Measurements from ENCODE around the gene CA12.

CA12 gene

GRCh38 chr15:63287109-63287508, 94.5 kb downstream of the CA12 start:
- no peak for TF ChIP-seq CTCF (IDR thresholded peaks at IDR 0.05; ENCODE audit: borderline replicate concordance, control extremely low read depth, extremely low read depth, insufficient read depth, missing control alignments)
- in situ Hi-C loops (cut with MboI; ENCODE audit: low sequenced_read_pairs, unreplicated experiment) = loop anchor here (10.0 to 25.0 kb wide), 2 partner anchors 118 to 325 kb away; no protein-coding TSS in a partner anchor
- no peak for DNase-seq (ENCODE audit: low spot score)

GRCh38 chr15:63284335-63284734, 97.3 kb downstream of the CA12 start:
- no peak for TF ChIP-seq CTCF (IDR thresholded peaks at IDR 0.05; ENCODE audit: borderline replicate concordance, control extremely low read depth, extremely low read depth, insufficient read depth, missing control alignments)
- in situ Hi-C loops (cut with MboI; ENCODE audit: low sequenced_read_pairs, unreplicated experiment) = loop anchor here (10.0 to 25.0 kb wide), 2 partner anchors 120 to 328 kb away; no protein-coding TSS in a partner anchor

GRCh38 chr15:63283126-63283525, 98.5 kb downstream of the CA12 start:
- in situ Hi-C loops (cut with MboI; ENCODE audit: low sequenced_read_pairs, unreplicated experiment) = loop anchor here (10.0 to 25.0 kb wide), 2 partner anchors 122 to 329 kb away; no protein-coding TSS in a partner anchor
- no peak for TF ChIP-seq CTCF (IDR thresholded peaks at IDR 0.05; ENCODE audit: borderline replicate concordance, control extremely low read depth, extremely low read depth, insufficient read depth, missing control alignments)

More at GRCh38 chr15:63284335-63284734, 97.3 kb downstream of the CA12 start:
- DNase-seq (ENCODE audit: low spot score) = no peak

GRCh38 chr15:63277893-63278456, 103.7 kb downstream of the CA12 start:
- no peak for TF ChIP-seq CTCF (IDR thresholded peaks at IDR 0.05; ENCODE audit: borderline replicate concordance, control extremely low read depth, extremely low read depth, insufficient read depth, missing control alignments)
- DNase-seq (ENCODE audit: low spot score) = no peak
- in situ Hi-C loops (cut with MboI; ENCODE audit: low sequenced_read_pairs, unreplicated experiment) = loop anchor here (25.0 kb wide), 1 partner anchor 334 kb away; no protein-coding TSS in a partner anchor

More at GRCh38 chr15:63283126-63283525, 98.5 kb downstream of the CA12 start:
- DNase-seq (ENCODE audit: low spot score) = no peak

GRCh38 chr15:63277038-63277892, 104.4 kb downstream of the CA12 start, which contains the start of gene APH1B:
Gene APH1B (plus strand): TSS chr15:63277605. CDS start chr15:63277624, 19 bp downstream.
- no peak for TF ChIP-seq CTCF (IDR thresholded peaks at IDR 0.05; ENCODE audit: borderline replicate concordance, control extremely low read depth, extremely low read depth, insufficient read depth, missing control alignments)
- in situ Hi-C loops (cut with MboI; ENCODE audit: low sequenced_read_pairs, unreplicated experiment) = loop anchor here (25.0 kb wide), 1 partner anchor 335 kb away; no protein-coding TSS in a partner anchor
- peak; percentile 88 for DNase-seq (ENCODE audit: low spot score)

- no peak for DNase-seq (ENCODE audit: low spot score)
- no peak for TF ChIP-seq CTCF (IDR thresholded peaks at IDR 0.05; ENCODE audit: borderline replicate concordance, control extremely low read depth, extremely low read depth, insufficient read depth, missing control alignments)
- in situ Hi-C loops (cut with MboI; ENCODE audit: low sequenced_read_pairs, unreplicated experiment) = loop anchor here (25.0 kb wide), 1 partner anchor 336 kb away; no protein-coding TSS in a partner anchor
Observed at GRCh38 chr15:63276342-63277037, 105.2 kb downstream of the CA12 start.

Data from GM13976 (cell line).